COLO829 (cell line): ENCODE measurements around the gene TGM2.

Experiments
- DNase-seq: peaks from one replicate; pipeline ENCODE4 v3.0.0; 2012; ENCODE audit warnings: low spot score

The TGM2 gene

DNA sequence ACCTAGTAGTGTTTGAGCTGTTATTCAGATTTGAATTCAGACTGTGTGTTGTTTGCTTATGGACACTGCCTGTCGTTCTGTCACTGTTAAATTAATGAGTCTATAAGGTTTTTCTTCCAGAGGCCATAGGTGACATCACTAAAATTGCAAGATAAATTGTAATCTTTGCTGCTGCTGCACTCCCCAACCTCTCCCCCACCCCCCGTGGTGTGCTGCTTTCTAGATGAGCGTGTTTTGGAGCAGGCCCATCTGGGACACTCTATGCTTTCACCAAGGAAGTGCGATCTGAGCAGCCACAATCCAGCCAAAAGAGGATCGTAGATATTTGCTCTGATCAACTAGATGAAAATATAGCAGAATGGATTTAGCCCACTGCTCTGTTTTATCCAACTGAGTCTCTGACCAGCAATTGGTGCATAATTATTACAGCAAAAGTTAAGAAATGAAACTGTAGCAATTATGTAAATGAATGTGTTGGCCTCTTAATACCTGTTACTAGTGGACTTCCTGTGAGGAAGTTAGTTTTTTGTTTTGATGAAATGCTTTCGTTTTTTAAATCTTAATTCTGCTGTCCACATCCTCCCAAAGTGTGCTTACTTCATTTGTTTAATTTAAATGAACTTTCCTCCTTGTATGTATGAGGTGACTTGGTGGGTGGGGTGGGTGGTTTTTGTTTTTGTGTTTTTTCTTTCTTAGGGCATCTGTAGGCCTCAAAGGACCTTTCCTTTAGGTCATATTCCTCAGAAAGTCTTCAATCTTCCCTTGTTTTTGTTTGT is 73.4 kb downstream of the TGM2 start:
- no peak for DNase-seq

DNA sequence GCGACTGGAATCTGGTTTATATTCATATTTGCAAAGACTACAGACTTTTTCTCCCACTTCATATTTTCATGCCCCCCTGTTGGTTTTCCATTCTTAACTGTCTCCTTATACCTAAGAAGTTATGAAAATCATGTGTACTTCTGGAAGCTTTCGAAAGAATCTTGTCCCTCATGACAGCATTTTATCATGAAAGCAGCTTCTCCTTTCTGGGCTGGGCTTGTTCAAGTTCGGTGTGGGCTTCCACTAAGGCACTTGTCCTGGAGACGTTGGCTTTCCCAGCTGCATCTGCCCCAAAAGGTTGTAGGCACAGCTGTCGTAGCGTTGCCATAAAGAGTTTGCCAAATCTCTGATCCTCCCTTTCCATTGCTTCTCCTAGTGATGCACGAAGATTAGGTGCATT is 75.0 kb downstream of the TGM2 start:
- no peak for DNase-seq

- DNase-seq = no peak
Measured at GRCh38 chr20:38089500-38089899, 75.6 kb downstream of the TGM2 start.

- DNase-seq = no peak
Measured at GRCh38 chr20:38085026-38085425, 80.0 kb downstream of the TGM2 start.

DNA sequence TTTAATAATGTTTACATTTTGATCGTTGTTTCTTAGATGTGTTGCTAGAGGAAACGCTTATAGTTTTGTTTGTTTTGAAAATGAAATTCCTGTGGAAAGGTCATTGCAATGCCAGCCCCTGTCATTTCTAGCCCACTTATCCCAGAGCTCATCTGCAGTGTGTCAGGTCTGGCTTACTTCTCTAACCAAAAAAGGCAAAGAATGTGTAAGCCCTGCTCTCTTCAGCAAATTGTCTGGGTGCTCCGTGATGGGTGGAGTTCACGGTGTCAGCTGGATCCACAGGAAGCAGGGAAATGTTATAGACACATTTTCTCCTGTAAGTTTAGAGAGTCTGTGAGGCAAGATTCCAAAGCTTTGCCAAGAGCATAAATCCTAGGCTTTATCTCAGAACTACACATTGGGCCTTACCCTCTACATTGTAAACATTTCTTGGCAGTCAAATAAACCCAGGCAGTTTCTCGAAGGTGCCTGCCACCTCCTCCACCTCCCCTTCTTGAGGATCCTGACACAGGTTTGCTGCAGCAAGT is 80.6 kb downstream of the TGM2 start:
- DNase-seq = no peak

DNA sequence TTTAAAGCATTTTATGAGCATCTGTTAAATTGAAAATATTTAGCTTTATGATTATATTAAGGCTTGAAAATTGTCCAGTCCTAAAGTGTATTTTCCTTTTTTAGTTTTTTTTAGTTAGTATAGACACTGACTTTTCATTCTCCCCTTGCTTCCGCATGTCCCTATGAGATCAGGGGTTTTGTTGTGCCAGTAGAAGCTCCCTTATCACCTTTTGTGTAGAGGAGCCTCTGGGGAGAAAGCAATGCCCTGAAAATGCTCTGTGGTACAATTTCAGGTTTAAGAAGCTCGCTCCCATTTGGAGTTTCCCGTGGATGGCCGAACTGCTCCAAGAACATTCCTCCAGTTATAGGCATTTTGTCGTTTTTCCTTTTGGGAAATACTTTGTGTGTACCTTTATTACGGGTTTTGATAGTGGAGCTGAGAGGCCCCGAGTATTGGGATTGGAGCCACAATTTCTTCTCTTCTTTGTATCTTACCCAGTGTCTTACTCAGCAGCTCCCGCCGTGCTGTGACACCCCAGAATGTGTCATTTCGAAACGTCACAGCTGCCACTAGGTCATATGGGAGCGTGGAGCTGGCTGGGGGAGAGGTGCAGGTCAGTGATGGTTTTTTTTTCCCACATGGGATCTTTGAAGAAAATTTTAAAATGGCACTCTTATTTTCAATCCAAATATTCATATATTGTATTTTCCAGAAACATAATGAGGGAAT is 81.6 kb downstream of the TGM2 start:
- no peak for DNase-seq

DNA sequence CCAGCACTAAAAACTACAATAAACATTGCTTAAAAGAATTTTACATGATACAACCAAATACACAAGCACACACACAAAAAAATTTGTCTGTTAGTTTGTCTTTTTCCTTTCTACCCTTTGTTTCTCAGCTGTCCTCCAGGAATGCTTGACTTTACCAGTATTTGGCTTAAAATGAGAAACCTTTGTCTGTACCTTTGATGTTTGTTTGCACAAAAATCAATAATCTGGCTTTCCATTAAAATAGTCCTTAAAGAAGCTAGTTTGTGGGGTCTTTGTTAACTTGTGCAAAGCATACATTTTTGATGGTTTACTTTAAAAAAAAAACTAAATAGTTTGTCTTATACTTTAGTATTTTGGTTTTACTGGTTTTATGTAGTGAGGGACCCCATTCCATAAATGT is 82.2 kb downstream of the TGM2 start:
- no peak for DNase-seq

DNA sequence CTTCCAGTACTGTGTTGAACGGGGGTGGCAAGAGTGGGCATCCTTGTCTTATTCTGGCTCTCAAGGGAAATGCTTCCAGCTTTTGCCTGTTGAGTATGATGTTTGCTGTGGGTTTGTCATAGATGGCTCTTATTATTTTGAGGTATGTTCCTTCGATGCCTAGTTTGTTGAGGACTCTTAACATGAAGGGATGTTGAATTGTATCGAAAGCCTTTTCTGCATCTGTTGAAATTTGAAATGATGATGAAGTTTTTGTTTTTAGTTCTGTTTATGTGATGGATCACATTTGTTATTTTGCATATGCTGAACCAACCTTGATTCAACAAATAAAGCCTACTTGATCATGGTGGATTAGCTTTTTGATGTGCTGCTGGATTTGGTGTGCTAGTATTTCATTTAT is 83.5 kb downstream of the TGM2 start:
- no peak for DNase-seq

DNA sequence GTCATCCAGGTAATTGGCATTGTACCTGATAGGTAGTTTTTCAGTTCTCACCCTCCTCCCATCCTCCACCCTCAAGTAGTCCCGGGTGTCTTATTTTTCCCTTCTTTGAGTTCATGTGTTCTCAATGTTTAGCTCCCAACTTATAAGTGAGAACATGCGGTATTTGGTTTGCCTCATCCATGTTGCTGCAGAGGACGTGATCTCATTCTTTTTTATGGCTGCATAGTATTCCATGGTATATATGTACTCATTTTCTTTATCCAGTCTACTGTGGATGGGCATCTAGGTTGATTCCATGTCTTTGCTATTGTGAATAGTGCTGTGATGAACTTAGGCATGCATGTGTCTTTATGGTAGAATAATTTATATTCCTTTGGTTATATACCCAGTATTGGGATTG is 85.7 kb downstream of the TGM2 start:
- DNase-seq = no peak

DNA sequence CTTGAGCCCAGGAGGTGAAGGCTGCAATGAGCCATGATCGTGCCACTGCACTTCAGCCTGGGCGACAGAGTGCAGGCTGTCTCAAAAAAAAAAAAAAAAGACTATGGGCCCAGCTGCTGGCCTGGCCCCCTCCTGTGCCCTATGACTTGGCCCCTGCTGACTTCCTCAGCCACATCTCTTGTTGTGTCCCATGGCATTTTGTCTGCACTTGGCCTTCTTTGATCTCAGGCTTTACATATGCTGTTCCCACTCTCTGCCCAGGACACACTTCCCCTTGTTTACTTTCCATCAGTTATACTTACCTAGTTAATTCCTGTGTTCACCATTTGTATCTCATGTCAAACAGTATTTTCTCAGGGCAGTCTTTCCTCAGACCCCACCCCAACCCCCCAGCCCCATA is 87.0 kb downstream of the TGM2 start:
- DNase-seq = no peak
